GM18909 (cell line): ENCODE data around the gene MMP2.

Experiments used
- ATAC-seq: cut with Tn5 transposase; IDR thresholded peaks from one replicate; pipeline ENCODE4 v1.9.1; 2021; ENCODE audit warnings: mild to moderate bottlenecking; ENCODE audit not compliant: unreplicated experiment, poor library complexity

MMP2 gene

GRCh38 chr16:55478827-55479429 lies at the start of gene MMP2:
MMP2 (plus strand) TSS chr16:55479198; CDS start chr16:55479480, 282 bp downstream.
- ATAC-seq, result no peak

- ATAC-seq, result no peak
Measured at GRCh38 chr16:55433030-55433429, 46.0 kb upstream of the MMP2 start.

- ATAC-seq, result no peak
Measured at GRCh38 chr16:55433535-55433934, 45.5 kb upstream of the MMP2 start.

- no peak for ATAC-seq
Measured at GRCh38 chr16:55434000-55434399, 45.0 kb upstream of the MMP2 start.

- ATAC-seq, result no peak
Measured at GRCh38 chr16:55435387-55435786, 43.6 kb upstream of the MMP2 start.

GRCh38 chr16:55436587-55436986 lies 42.4 kb upstream of the MMP2 start:
- no peak for ATAC-seq

- ATAC-seq, result no peak
Measured at GRCh38 chr16:55437625-55438024, 41.4 kb upstream of the MMP2 start.

- no peak for ATAC-seq
Measured at GRCh38 chr16:55438281-55438680, 40.7 kb upstream of the MMP2 start.

- no peak for ATAC-seq
Measured at GRCh38 chr16:55439101-55439690, 39.8 kb upstream of the MMP2 start.

- ATAC-seq, result no peak
Measured at GRCh38 chr16:55443434-55444346, 35.3 kb upstream of the MMP2 start.

- no peak for ATAC-seq
Measured at GRCh38 chr16:55444754-55445485, 34.1 kb upstream of the MMP2 start.

- no peak for ATAC-seq
Measured at GRCh38 chr16:55447231-55447630, 31.8 kb upstream of the MMP2 start.

GRCh38 chr16:55452996-55453395 lies 26.0 kb upstream of the MMP2 start:
- no peak for ATAC-seq

- ATAC-seq, result no peak
Measured at GRCh38 chr16:55453909-55454308, 25.1 kb upstream of the MMP2 start.

GRCh38 chr16:55454861-55455260 lies 24.1 kb upstream of the MMP2 start:
- no peak for ATAC-seq

GRCh38 chr16:55462241-55462640 lies 16.8 kb upstream of the MMP2 start:
- no peak for ATAC-seq

- no peak for ATAC-seq
Measured at GRCh38 chr16:55464375-55464774, 14.6 kb upstream of the MMP2 start.

- ATAC-seq, result peak; percentile 94
Measured at GRCh38 chr16:55465077-55465896, 13.7 kb upstream of the MMP2 start.

- no peak for ATAC-seq
Measured at GRCh38 chr16:55466209-55466608, 12.8 kb upstream of the MMP2 start.

GRCh38 chr16:55467898-55468297 lies 11.1 kb upstream of the MMP2 start:
- ATAC-seq, result no peak
